ENCODE results near the gene GLB1L2.
"Not testable (repeated sequence)": the region's sequence is repeated elsewhere in the genome, so short reads cannot be mapped to it uniquely, and the experiment has no call there.

GLB1L2 gene

DNA sequence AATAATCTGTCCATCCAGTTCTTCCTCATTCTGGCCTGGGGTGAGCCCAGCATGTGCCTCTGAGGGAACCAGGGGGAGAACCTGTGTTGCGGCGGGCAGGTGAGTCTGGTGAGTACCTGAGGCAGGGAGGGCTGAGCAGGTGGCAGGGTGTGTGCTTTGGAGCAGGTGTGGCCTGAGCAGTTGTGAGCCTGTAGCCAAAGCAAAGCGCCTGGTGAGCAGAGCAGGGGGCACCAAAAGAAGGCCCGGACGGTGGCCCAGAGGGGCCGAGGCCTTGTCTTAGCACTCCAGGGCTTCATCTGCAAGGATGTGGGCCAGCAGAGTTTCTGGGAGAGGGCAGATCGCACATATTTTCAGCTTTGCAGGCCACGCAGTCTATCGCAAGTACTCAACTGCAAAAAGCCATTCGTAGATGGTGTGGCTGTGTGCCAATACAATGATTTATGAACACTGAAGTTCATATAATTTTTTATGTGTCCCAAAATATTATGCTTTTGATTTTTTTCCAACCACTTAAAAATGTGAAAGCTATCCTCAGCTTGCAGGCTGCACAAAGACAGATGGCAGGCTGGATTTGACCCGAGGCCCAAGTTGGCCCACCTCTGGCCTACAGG lies 8.7 kb downstream of the GLB1L2 start:
- TF ChIP-seq, protein P1, sequence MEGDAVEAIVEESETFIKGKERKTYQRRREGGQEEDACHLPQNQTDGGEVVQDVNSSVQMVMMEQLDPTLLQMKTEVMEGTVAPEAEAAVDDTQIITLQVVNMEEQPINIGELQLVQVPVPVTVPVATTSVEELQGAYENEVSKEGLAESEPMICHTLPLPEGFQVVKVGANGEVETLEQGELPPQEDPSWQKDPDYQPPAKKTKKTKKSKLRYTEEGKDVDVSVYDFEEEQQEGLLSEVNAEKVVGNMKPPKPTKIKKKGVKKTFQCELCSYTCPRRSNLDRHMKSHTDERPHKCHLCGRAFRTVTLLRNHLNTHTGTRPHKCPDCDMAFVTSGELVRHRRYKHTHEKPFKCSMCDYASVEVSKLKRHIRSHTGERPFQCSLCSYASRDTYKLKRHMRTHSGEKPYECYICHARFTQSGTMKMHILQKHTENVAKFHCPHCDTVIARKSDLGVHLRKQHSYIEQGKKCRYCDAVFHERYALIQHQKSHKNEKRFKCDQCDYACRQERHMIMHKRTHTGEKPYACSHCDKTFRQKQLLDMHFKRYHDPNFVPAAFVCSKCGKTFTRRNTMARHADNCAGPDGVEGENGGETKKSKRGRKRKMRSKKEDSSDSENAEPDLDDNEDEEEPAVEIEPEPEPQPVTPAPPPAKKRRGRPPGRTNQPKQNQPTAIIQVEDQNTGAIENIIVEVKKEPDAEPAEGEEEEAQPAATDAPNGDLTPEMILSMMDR (IDR thresholded peaks at IDR 0.05; ENCODE audit: insufficient read depth, low read length, missing control alignments) = no peak
- no peak overlapping the region for H3K4me3 ChIP-seq (ENCODE audit: low read depth, low read length)
- no peak for DNase-seq (ENCODE audit: low read depth, low spot score)
- POLR2A ChIA-PET = no interaction called here
- CTCF ChIA-PET = no interaction called here

DNA sequence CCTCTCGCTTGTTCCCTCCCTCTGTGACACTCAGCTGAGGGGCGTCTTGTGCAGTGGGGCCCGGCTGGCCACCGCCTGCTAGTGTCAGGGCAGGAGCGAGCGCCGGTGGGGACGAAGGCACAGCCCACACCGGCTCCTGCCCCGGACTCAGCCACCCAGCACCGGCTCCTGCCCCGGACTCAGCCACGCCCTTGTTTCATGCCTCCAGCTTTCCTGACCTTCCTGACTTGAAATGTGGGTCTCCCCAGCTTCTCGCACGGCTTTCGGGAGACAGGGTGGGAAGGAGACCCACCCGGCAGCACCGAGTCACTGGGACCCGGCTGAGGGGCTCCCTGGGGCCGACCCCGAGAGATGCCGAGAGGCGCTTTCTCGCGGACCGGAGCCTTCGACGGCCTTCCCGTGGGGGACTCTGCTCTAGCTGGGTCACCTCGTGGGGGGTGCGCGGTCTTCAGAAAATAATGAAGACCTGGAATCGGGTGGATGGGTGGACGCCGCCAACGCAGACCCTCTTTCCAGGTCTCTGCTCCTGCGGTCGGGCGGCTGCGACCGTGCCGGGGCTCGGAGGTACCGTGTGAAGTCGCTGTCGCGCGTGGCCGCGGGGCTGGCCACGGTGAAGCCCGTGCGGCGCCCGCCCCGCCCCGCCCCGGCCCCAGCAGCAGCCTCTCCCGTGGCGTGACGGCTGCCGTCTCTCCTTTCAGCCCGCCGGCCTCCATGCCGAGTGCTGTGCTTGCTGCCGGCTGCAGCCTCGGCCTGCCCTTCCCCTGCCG lies 10.2 kb downstream of the GLB1L2 start:
- POLR2A ChIA-PET = no interaction called here

DNA sequence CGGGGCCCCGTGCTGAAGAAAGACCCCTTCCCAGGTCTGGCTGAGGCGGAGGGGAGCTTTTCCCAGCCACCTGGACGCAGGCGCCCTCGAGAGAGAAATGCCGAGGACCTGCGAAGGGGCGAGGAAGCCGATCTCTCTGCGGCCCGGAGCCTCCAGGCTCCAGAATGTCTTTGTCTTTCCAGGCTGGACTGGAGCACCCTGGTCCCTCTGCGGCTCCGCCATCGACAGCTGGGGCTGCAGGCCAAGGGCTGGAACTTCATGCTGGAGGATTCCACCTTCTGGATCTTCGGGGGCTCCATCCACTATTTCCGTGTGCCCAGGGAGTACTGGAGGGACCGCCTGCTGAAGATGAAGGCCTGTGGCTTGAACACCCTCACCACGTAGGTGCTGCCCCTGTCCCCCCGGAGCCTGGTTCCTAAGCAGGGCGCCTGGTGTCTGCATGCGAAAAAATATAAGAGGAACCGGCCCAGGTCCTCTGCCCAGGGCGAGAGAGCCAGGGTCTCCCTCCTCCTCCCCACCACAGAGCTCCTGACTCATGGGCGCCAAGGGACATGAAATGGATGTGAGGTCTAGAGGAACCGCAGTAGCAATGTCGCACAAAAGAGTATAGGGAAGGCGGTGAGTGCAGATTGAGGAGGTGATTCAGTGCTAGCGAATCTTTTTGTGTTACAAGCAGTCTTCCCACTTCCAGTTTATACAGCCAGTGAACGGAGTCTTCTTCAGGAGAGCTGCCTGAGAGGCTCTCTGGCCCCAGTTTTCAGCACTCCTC lies 11.0 kb downstream of the GLB1L2 start:
- no peak overlapping the region for H3K4me3 ChIP-seq (ENCODE audit: low read depth, low read length)
- TF ChIP-seq, protein P1 (IDR thresholded peaks at IDR 0.05; ENCODE audit: insufficient read depth, low read length, missing control alignments) = no peak
- no peak for DNase-seq (ENCODE audit: low read depth, low spot score)
- POLR2A ChIA-PET = no interaction called here
- CTCF ChIA-PET = no interaction called here

More for the DNA sequence above, 10.2 kb downstream of the GLB1L2 start:
- TF ChIP-seq, protein P1 (IDR thresholded peaks at IDR 0.05; ENCODE audit: insufficient read depth, low read length, missing control alignments) = no peak
- DNase-seq (ENCODE audit: low read depth, low spot score) = no peak
- CTCF ChIA-PET = no interaction called here
- no peak overlapping the region for H3K4me3 ChIP-seq (ENCODE audit: low read depth, low read length)

DNA sequence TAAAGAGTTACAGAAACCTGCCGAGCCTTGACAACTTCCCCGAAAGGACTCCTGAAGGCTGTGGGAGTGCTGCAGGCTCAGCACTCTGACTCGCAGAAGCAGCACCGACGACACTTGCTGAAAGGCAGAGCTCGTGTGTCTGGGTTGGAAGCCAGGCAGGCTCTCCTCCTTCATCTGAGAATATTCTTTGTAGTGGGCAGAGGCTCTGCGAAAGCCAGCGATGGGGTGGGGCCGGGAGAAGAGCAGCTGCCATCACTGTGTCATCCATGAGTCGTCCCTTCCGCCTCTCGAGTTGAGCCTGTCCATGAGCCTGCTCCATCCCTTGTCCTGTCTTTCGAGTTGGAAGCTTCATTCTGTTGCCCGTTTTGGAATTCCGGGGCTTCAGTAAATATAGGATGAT lies 11.9 kb downstream of the GLB1L2 start:
- TF ChIP-seq, protein P1 (IDR thresholded peaks at IDR 0.05; ENCODE audit: insufficient read depth, low read length, missing control alignments) = no peak
- no peak for DNase-seq (ENCODE audit: low read depth, low spot score)
- ChIA-PET CTCF (no interaction called here), POLR2A (no interaction called here)
- H3K4me3 ChIP-seq (ENCODE audit: low read depth, low read length) = no peak overlapping the region

DNA sequence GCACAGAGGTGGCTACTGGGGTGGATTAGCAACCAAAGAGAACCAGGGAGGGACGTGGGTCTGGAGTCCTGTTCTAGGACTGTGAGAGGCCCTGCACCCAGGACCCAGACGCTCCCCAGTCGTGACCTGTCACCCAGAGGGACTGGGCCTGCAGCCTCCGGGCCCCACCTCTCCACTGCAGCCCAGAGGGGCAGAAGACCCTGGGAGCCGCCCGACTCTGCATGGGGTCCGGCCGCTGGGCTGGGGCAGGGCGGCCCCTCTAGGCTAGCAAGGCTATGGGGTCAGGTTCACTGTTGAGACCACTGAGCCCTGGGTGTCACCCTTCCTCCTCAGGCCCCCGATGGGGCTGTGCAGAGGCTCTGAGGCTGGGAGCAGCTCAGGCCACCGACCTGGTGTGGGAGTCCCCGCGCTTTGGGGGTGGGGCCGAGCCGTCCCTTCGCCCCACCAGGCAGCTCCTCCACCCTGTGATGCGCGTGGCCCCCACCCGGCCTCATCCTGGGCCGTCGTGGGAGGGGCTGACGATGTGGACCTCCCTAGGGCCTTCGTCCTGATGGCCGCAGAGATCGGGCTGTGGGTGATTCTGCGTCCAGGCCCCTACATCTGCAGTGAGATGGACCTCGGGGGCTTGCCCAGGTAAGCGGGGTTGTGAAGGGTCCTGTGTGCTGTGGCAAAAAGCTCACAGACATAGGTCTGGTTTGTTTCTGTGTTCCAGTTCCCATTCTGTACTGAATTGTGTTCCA lies 12.9 kb downstream of the GLB1L2 start:
- POLR2A ChIA-PET; CTCF ChIA-PET; H3K4me3 ChIP-seq (ENCODE audit: low read depth, low read length); DNase-seq (ENCODE audit: low read depth, low spot score): not testable (repeated sequence)

DNA sequence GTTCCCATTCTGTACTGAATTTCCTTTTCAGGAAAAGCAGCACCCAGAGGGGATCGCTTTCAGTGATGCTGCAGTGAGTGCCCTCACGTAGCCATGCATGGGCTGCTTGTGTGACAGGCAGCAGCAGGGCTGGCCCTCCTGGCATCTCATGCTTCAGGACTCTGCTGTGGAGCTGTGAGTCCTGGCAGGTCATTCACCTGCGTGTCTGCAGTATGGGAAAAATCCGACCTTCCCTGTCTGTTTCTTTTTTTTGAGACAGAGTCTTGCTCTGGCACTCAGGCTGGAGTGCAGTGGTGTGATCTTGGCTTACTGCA lies 13.4 kb downstream of the GLB1L2 start:
- CTCF ChIA-PET = no interaction called here
- POLR2A ChIA-PET = no interaction called here
- DNase-seq (ENCODE audit: low read depth, low spot score) = no peak
- TF ChIP-seq, protein P1 (IDR thresholded peaks at IDR 0.05; ENCODE audit: insufficient read depth, low read length, missing control alignments) = no peak
- no peak overlapping the region for H3K4me3 ChIP-seq (ENCODE audit: low read depth, low read length)
